Endothelial cell of umbilical vein (primary cell): ENCODE measurements around the gene SUSD2. TPM values are rescaled to one million over a fixed set of nuclear protein-coding genes. Genes with fewer than 3 reads are reported as not detected.

Experiments used
- BruUV-seq: library from RNA; stranded (reverse); fragments of 400-500 nt; replicated peaks from 2 replicates; lab custom pipeline; 2021; lab: Mats Ljungman, UMichigan
- CTCF ChIA-PET: fragments of 300-600, 350-600 bp; sonication (Branson Sonifier 250); formaldehyde crosslinking; loops from one replicate; lab custom pipeline; 2021; ENCODE audit warnings: antibody characterized with exemption, inconsistent platforms; lab: Charles Lee
- POLR2A ChIA-PET: fragments of 300-600, 350-600 bp; sonication (Branson Sonifier 250); formaldehyde crosslinking; loops from one replicate; lab custom pipeline; 2021; ENCODE audit warnings: antibody characterized with exemption, inconsistent platforms; lab: Charles Lee
- DNase-seq: peaks from one replicate; pipeline ENCODE4 v3.0.0-alpha.2; 2011; ENCODE audit warnings: low read depth, low spot score
- FAIRE-seq: peaks from 2 replicates; lab custom pipeline; 2011; peaks lifted over from hg19 to GRCh38; lab: Jason Lieb, UNC
- H2AFZ ChIP-seq: 2 replicates; pipeline ENCODE4 v1.6.0; 2012; ENCODE audit warnings: low read depth, low read length, control low read depth, inconsistent platforms
- H3K27ac ChIP-seq: 2 replicates; pipeline ENCODE4 v1.5.1; 2011; ENCODE audit warnings: low read depth, mild to moderate bottlenecking, control low read depth, low read length, moderate library complexity; ENCODE audit not compliant: insufficient read depth
- H3K27me3 ChIP-seq, 2 experiments: 2 replicates each; pipeline versions ENCODE4 v1.6.0 to v1.6.1; 2011; ENCODE audit warnings: low read length in 2 of 2, mixed read lengths in 1 of 2; ENCODE audit not compliant: control insufficient read depth in 2 of 2, insufficient read depth in 2 of 2
- H3K36me3 ChIP-seq, 2 experiments: 2 replicates in 1 of 2; 3 replicates in 1 of 2; pipeline ENCODE4 v1.5.1; 2011; ENCODE audit warnings: low read length in 2 of 2, mild to moderate bottlenecking in 1 of 2, moderate library complexity in 1 of 2; ENCODE audit not compliant: control insufficient read depth in 2 of 2, insufficient read depth in 2 of 2; ENCODE audit errors: extremely low read depth in 1 of 2
- H3K4me1 ChIP-seq: 3 replicates; pipeline ENCODE4 v1.5.1; 2011; ENCODE audit warnings: mild to moderate bottlenecking, low read length; ENCODE audit not compliant: control insufficient read depth, insufficient read depth; ENCODE audit errors: extremely low read depth
- H3K4me2 ChIP-seq: 2 replicates; pipeline ENCODE4 v1.6.1; 2011; ENCODE audit warnings: low read length, control low read depth, mixed read lengths; ENCODE audit not compliant: insufficient read depth
- H3K4me3 ChIP-seq, 3 experiments: fragments of 200-600 bp in 1 of 3; sonication (generic), shearing (Covaris generic) in 1 of 3; replicated peaks in 1 of 3; 2 replicates each; pipeline ENCODE4 v1.5.1; 2011 to 2016; ENCODE audit warnings: control low read depth in 3 of 3, low read length in 3 of 3, mild to moderate bottlenecking in 2 of 3, inconsistent platforms in 1 of 3, low read depth in 1 of 3, moderate library complexity in 1 of 3; ENCODE audit not compliant: insufficient read depth in 1 of 3
- H3K79me2 ChIP-seq: 2 replicates; pipeline ENCODE4 v1.6.0; 2012; ENCODE audit warnings: low read length, inconsistent platforms; ENCODE audit not compliant: control insufficient read depth, insufficient read depth
- H3K9ac ChIP-seq: replicated peaks from 2 replicates; pipeline ENCODE3; 2011; ENCODE audit warnings: low read length, control low read depth; ENCODE audit not compliant: insufficient read depth; ENCODE audit errors: extremely low read depth
- H3K9me1 ChIP-seq: replicated peaks from 3 replicates; pipeline ENCODE4 v1.6.0; 2011; ENCODE audit warnings: mild to moderate bottlenecking, low read length; ENCODE audit not compliant: control insufficient read depth, insufficient read depth; ENCODE audit errors: extremely low read depth
- H3K9me3 ChIP-seq: replicated peaks from 2 replicates; pipeline ENCODE4 v1.5.1; 2012; ENCODE audit warnings: low read length, inconsistent platforms; ENCODE audit not compliant: control insufficient read depth, insufficient read depth
- H4K20me1 ChIP-seq: replicated peaks from 2 replicates; pipeline ENCODE3; 2011; ENCODE audit warnings: mild to moderate bottlenecking, low read length; ENCODE audit not compliant: control insufficient read depth, insufficient read depth; ENCODE audit errors: extremely low read depth
- EZH2 ChIP-seq: IDR thresholded peaks from 2 replicates; pipeline ENCODE4 v1.6.1; 2012; ENCODE audit warnings: borderline replicate concordance, low read depth, mild to moderate bottlenecking, moderate library complexity, low read length, inconsistent platforms; ENCODE audit not compliant: severe bottlenecking
- FOS ChIP-seq: IDR thresholded peaks from 2 replicates; pipeline ENCODE4 v1.6.1; 2011; ENCODE audit warnings: mild to moderate bottlenecking, low read length, moderate library complexity, borderline replicate concordance; ENCODE audit not compliant: insufficient read depth
- GATA2 ChIP-seq: IDR thresholded peaks from 2 replicates; pipeline ENCODE4 v1.7.0; 2011; ENCODE audit warnings: low read depth, mild to moderate bottlenecking, moderate library complexity, mixed read lengths, low read length; ENCODE audit not compliant: insufficient read length, insufficient read depth
- JUN ChIP-seq: IDR thresholded peaks from 2 replicates; pipeline ENCODE4 v1.6.1; 2011; ENCODE audit warnings: borderline replicate concordance, low read depth; ENCODE audit not compliant: insufficient read length, insufficient read depth
- MYC ChIP-seq: IDR thresholded peaks from one replicate; pipeline ENCODE4 v1.6.1; 2011; ENCODE audit warnings: mild to moderate bottlenecking, low read depth, low read length
- POLR2A ChIP-seq: IDR thresholded peaks from 2 replicates; pipeline ENCODE4 v1.6.1; 2012; ENCODE audit warnings: low read depth, mild to moderate bottlenecking, control low read depth, low read length
- POLR2AphosphoS5 ChIP-seq: IDR thresholded peaks from 2 replicates; pipeline ENCODE4 v1.6.1; 2012; ENCODE audit warnings: low read depth, mild to moderate bottlenecking, control low read depth, low read length, moderate library complexity; ENCODE audit not compliant: insufficient read depth
- dilution Hi-C: fragments of 300-500 bp; cut with MboI; formaldehyde crosslinking; loops from one replicate; pipeline ENCODE4 v1.15.0; 2019; ENCODE audit warnings: low sequenced_read_pairs; ENCODE audit not compliant: extremely low pct_ligation_motif_present
- intact Hi-C: fragments of 100-400 bp; cut with micrococcal nuclease; formaldehyde crosslinking; loops from one replicate; pipeline ENCODE4 v1.10.0; 2022
- polyA plus RNA-seq, 4 experiments: library from polyadenylated mRNA; depleted of rRNA in 3 of 4; stranded (reverse) in 3 of 4; unstranded in 1 of 4; fragments of >200 nt; gene quantifications; 2 replicates each; pipeline versions ENCODE4 v1.2.1 to v1.2.3, GENCODE V29; 2011 to 2012; ENCODE audit warnings: missing spikeins in 1 of 4
- total RNA-seq: library from RNA; stranded (reverse); gene quantifications from 2 replicates; pipeline ENCODE4 v1.2.3, GENCODE V29; 2021
- TF ChIP-seq, protein P1 (sequence below), 2 donors: IDR thresholded peaks; 1 replicate in 1 of 2; 2 replicates in 1 of 2; pipeline ENCODE4 v1.5.1; 2011; ENCODE audit warnings: low read length in 2 of 2, mild to moderate bottlenecking in 2 of 2, moderate library complexity in 2 of 2, control low read depth in 1 of 2, inconsistent platforms in 1 of 2, low read depth in 1 of 2; ENCODE audit not compliant: insufficient read depth in 1 of 2; ENCODE audit errors: extremely low read depth in 1 of 2
- TF ChIP-seq, protein P2 (sequence below): IDR thresholded peaks from 2 replicates; pipeline ENCODE4 v1.6.1; 2011; ENCODE audit not compliant: insufficient read depth, insufficient read length

Gene SUSD2
- total and polyA plus RNA-seq, 2 donors (not counting 3 experiments of a cell fraction or from before 2014, with no cell fraction given): 0.26 to 0.27 TPM

- H3K36me3 ChIP-seq: peaks cover 0 to 4% of the 10 kb centered on the region in 2 experiments
- H3K4me1 ChIP-seq: no peaks in the 10 kb centered on the region
- ChIA-PET CTCF (interaction anchor here (0.7 to 5.1 kb wide), 10 partner anchors 8 to 41 kb away, joined by 3 to 71 read pairs (median 10); partner anchors contain the start of gene GGT5), POLR2A (interaction anchor here (0.6 kb wide), 1 partner anchor 219 kb away, joined by 5 read pairs; no protein-coding TSS in a partner anchor)
- H3K27me3 ChIP-seq: no peaks in the 10 kb centered on the region
- no peak overlapping the region for H3K4me3 ChIP-seq
- no peaks in the 10 kb centered on the region for H3K9me3 ChIP-seq
- DNase-seq (no peak), FAIRE-seq (no peak)
- H2AFZ ChIP-seq: no peak overlapping the region
- intact Hi-C loops (no loop called here), dilution Hi-C loops (no loop called here)
- H3K9ac ChIP-seq: no peak overlapping the region
- no peak overlapping the region for H3K4me2 ChIP-seq
- peaks cover 27% of the 10 kb centered on the region for H3K79me2 ChIP-seq
- TF ChIP-seq POLR2AphosphoS5: no peak
- BruUV-seq: no TSS peak
- no peaks in the 10 kb centered on the region for H4K20me1 ChIP-seq
- H3K27ac ChIP-seq: no peak overlapping the region
- no peaks in the 10 kb centered on the region for H3K9me1 ChIP-seq
These were observed 50.8 kb downstream of the SUSD2 start for GRCh38 chr22:24232124-24232523.

DNA sequence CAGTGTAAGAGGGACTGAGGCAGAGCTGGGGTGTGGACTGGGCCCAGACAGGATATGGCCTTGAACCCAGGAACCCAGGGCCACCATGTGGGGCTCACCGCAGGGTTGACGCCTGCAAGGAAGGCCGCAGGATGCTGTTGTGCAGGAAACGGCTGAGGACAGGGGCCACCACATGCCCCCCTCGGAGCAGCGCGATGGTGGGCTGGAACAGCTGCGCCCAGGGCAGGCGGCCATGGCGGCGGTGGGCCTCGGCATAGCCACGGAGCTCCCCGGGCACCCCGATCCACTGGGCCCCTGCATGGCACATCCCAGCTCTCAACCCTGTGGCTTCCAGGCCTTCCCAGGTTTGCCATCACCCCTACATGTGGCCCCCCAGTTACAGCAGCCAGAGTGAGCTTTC, 51.4 kb downstream of the SUSD2 start:
- H3K4me1 ChIP-seq: no peaks in the 10 kb centered on the region
- intact Hi-C loops (no loop called here), dilution Hi-C loops (no loop called here)
- H3K9ac ChIP-seq: no peak overlapping the region
- TF ChIP-seq FOS (no peak), POLR2AphosphoS5 (no peak), GATA2 (no peak), MYC (no peak), POLR2A (no peak), JUN (no peak), EZH2 (no peak)
- TF ChIP-seq, protein P1, sequence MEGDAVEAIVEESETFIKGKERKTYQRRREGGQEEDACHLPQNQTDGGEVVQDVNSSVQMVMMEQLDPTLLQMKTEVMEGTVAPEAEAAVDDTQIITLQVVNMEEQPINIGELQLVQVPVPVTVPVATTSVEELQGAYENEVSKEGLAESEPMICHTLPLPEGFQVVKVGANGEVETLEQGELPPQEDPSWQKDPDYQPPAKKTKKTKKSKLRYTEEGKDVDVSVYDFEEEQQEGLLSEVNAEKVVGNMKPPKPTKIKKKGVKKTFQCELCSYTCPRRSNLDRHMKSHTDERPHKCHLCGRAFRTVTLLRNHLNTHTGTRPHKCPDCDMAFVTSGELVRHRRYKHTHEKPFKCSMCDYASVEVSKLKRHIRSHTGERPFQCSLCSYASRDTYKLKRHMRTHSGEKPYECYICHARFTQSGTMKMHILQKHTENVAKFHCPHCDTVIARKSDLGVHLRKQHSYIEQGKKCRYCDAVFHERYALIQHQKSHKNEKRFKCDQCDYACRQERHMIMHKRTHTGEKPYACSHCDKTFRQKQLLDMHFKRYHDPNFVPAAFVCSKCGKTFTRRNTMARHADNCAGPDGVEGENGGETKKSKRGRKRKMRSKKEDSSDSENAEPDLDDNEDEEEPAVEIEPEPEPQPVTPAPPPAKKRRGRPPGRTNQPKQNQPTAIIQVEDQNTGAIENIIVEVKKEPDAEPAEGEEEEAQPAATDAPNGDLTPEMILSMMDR (IDR thresholded peaks at IDR 0.05; ENCODE audit: extremely low read depth in 1 of 2, insufficient read depth in 1 of 2, low read depth in 1 of 2, low read length in 2 of 2): no peak
- TF ChIP-seq, protein P2, sequence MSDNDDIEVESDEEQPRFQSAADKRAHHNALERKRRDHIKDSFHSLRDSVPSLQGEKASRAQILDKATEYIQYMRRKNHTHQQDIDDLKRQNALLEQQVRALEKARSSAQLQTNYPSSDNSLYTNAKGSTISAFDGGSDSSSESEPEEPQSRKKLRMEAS: no peak
- DNase-seq (no peak), FAIRE-seq (no peak)
- BruUV-seq: no TSS peak
- H3K4me2 ChIP-seq: no peak overlapping the region
- H3K9me3 ChIP-seq: no peaks in the 10 kb centered on the region
- no peak overlapping the region for H2AFZ ChIP-seq
- no peaks in the 10 kb centered on the region for H3K9me1 ChIP-seq
- peaks cover 0 to 4% of the 10 kb centered on the region in 2 experiments for H3K36me3 ChIP-seq
- H4K20me1 ChIP-seq: no peaks in the 10 kb centered on the region
- no peaks in the 10 kb centered on the region for H3K27me3 ChIP-seq
- no peak overlapping the region for H3K27ac ChIP-seq
- H3K79me2 ChIP-seq: peaks cover 33% of the 10 kb centered on the region
- POLR2A ChIA-PET: no interaction called here
- CTCF ChIA-PET: interaction anchor here (0.7 to 5.1 kb wide), 4 partner anchors 10 to 42 kb away, joined by 4 to 71 read pairs (median 10); no protein-coding TSS in a partner anchor
- no peak overlapping the region for H3K4me3 ChIP-seq
